ENCODE data around the gene OTX1. TPM values are rescaled to one million over a fixed set of nuclear protein-coding genes. Genes with fewer than 3 reads are reported as not detected.

The OTX1 gene
- total RNA-seq, 4 donors from 2014 or later, result not detected

- peak in 2 of 3 donors; percentile 65 to 73 for DNase-seq
- peaks cover 0 to 91% of the 10 kb centered on the region in 2 donors for H3K27me3 ChIP-seq
- H3K9me3 ChIP-seq, result peaks cover 0 to 12% (median 0%) of the 10 kb centered on the region in 4 donors
- H3K4me3 ChIP-seq, result peak overlapping the region in 2 of 4 donors; percentile 37 to 38
- no peaks in the 10 kb centered on the region for H3K36me3 ChIP-seq
- no peak overlapping the region for H3K27ac ChIP-seq
- TF ChIP-seq POLR2A (IDR thresholded peaks at IDR 0.05) (no peak), CTCF (IDR thresholded peaks at IDR 0.05) (peak in 2 of 6 experiments; percentile 5 to 6)
- H3K4me1 ChIP-seq, result peaks cover 0 to 89% (median 12%) of the 10 kb centered on the region in 4 donors
These were observed 3.4 kb downstream of the OTX1 start for GRCh38 chr2:63053889-63054602.

GRCh38 chr2:63054841-63055225, 4.2 kb downstream of the OTX1 start:
- peaks cover 0 to 20% (median 0%) of the 10 kb centered on the region in 4 donors for H3K9me3 ChIP-seq
- TF ChIP-seq POLR2A (IDR thresholded peaks at IDR 0.05), result no peak
- no peak for TF ChIP-seq CTCF (IDR thresholded peaks at IDR 0.05)
- no peaks in the 10 kb centered on the region for H3K36me3 ChIP-seq
- H3K27me3 ChIP-seq, result peaks cover 5 to 91% of the 10 kb centered on the region in 2 donors
- DNase-seq, result no peak
- H3K4me3 ChIP-seq, result no peak overlapping the region
- H3K4me1 ChIP-seq, result peaks cover 0 to 89% (median 16%) of the 10 kb centered on the region in 4 donors
- no peak overlapping the region for H3K27ac ChIP-seq

GRCh38 chr2:63055226-63056106, 4.8 kb downstream of the OTX1 start:
- no peaks in the 10 kb centered on the region for H3K36me3 ChIP-seq
- peak in 1 of 3 donors; percentile 55 for DNase-seq
- H3K27ac ChIP-seq, result no peak overlapping the region
- peak overlapping the region in 1 of 4 donors; percentile 23 for H3K4me3 ChIP-seq
- TF ChIP-seq CTCF (IDR thresholded peaks at IDR 0.05) (no peak), POLR2A (IDR thresholded peaks at IDR 0.05) (no peak)
- peaks cover 5 to 91% of the 10 kb centered on the region in 2 donors for H3K27me3 ChIP-seq
- H3K4me1 ChIP-seq, result peaks cover 0 to 84% (median 16%) of the 10 kb centered on the region in 4 donors
- peaks cover 0 to 21% (median 0%) of the 10 kb centered on the region in 4 donors for H3K9me3 ChIP-seq

GRCh38 chr2:63056107-63057050, 5.7 kb downstream of the OTX1 start:
- Histone ChIP-seq H3K9me3 (peaks cover 0 to 20% (median 0%) of the 10 kb centered on the region in 4 donors), H3K27ac (no peak overlapping the region), H3K4me3 (no peak overlapping the region), H3K36me3 (no peaks in the 10 kb centered on the region), H3K27me3 (peaks cover 5 to 82% of the 10 kb centered on the region in 2 donors), H3K4me1 (peaks cover 0 to 75% (median 12%) of the 10 kb centered on the region in 4 donors)
- DNase-seq, result peak in 1 of 3 donors; percentile 66
- no peak for TF ChIP-seq CTCF (IDR thresholded peaks at IDR 0.05)
